Spleen (tissue), 7 donors: ENCODE results near the gene OR4S2.

Experiments
- CTCF ChIP-seq, 11 experiments: fragments of 200-600 bp in 7 of 11; fragments of 450-650 bp in 4 of 11; sonication (generic) in 4 of 11; IDR thresholded peaks in 8 of 11; conservative IDR thresholded peaks in 3 of 11; 1 replicate in 7 of 11; 2 replicates in 4 of 11; pipeline versions ENCODE4 v1.4.0 to v1.8.0; 2016 to 2021; ENCODE audit warnings: antibody characterized with exemption in 11 of 11, inconsistent platforms in 4 of 11, mild to moderate bottlenecking in 1 of 11
- POLR2A ChIP-seq, 3 donors: fragments of 450-650 bp; IDR thresholded peaks; one replicate each; pipeline ENCODE4 v1.5.1; 2017; ENCODE audit warnings: antibody characterized with exemption in 3 of 3, mild to moderate bottlenecking in 1 of 3
- POLR2AphosphoS5 ChIP-seq, 3 donors: sonication (generic); formaldehyde crosslinking; IDR thresholded peaks; one replicate each; pipeline ENCODE4 v1.5.1; 2017; ENCODE audit warnings: antibody characterized with exemption in 3 of 3
- donor health status: DM: no; HTN: no; CAD: no; lungs with moderate emphysema.
- donor health status: DM: no; HTN: no; CAD: no.
- donor health status: DM: no; HTN: no; CAD: no.

GRCh38 chr11:55658031-55658573 lies 10.0 kb downstream of the OR4S2 start:
- TF ChIP-seq CTCF (IDR thresholded peaks at IDR 0.05 in 8 of 11, conservative IDR thresholded peaks at IDR 0.05 in 3 of 11) (no peak), POLR2AphosphoS5 (IDR thresholded peaks at IDR 0.05) (no peak), POLR2A (IDR thresholded peaks at IDR 0.05) (no peak)
